HG02610 (cell line): Measurements from ENCODE around the gene TAS2R16.

Experiments
- ATAC-seq: cut with Tn5 transposase; IDR thresholded peaks from one replicate; pipeline ENCODE4 v1.9.1; 2021; ENCODE audit warnings: mild to moderate bottlenecking, moderate library complexity; ENCODE audit not compliant: unreplicated experiment

TAS2R16 gene

GRCh38 chr7:122995600-122995999 is at the start of gene TAS2R16:
TSS of gene TAS2R16 (minus strand) at chr7:122995700. CDS start at chr7:122995634, 66 bp downstream.
- no peak for ATAC-seq

DNA sequence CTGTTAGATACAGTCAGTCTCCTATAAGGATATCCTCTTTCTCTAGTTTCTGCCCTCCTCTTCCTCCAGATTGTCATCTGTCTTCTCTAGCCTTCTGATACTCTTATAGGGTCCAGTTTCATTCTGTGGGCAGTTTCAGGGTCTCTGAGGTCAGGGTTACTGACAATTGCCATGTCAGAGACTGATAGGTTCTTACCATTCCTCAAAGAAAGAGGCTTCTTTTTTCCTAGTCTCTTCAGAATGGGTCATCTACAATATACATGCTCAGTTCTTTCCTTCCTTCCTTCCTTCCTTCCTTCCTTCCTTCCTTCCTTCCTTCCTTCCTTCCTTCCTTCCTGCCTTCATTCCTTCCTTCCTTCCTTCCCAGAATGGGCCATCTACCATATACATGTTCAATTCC is 48.1 kb upstream of the TAS2R16 start:
- ATAC-seq: no peak

DNA sequence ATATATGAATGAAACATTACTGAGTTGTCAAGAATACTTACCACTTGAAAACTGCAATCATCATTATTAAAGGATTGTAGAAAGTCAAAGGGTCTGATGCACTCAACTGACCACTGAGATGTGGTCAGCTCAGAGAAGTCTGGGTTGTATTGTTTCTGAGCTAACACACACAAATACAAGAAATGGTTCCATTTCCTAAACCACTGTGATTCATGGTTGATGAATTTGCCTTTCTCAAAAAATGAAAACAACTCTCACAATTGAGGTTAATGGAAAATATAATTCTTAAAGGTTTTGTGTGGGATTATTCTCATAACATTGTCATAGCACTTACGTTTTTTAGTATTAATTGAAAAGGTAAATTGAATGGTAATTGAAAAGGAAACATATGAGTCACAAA is 45.6 kb upstream of the TAS2R16 start:
- ATAC-seq: no peak

- ATAC-seq: no peak
These were observed 43.8 kb upstream of the TAS2R16 start for GRCh38 chr7:123039269-123039668.

GRCh38 chr7:123034106-123034505 is 38.6 kb upstream of the TAS2R16 start:
- no peak for ATAC-seq

GRCh38 chr7:123030631-123031030 is 35.1 kb upstream of the TAS2R16 start:
- no peak for ATAC-seq

DNA sequence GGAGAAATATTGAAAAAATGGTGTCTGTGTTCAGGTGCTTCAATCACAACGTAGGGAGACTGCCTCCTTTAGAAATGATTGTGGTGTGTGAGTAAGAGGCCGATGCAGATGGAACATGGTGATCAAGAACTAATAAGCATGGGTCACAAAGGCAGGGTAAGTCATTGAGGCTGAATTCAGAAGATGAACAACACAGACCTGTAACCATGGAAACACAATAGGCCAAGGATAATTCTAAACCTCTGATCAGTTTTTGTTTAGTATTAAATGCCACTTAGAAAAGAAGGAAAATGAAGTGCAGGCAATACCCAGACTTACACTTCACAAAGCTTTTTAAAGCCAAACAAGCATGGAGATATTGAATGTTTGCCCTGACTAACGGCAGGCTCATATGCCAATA is 32.8 kb upstream of the TAS2R16 start:
- no peak for ATAC-seq

- ATAC-seq: no peak
These were observed 30.8 kb upstream of the TAS2R16 start for GRCh38 chr7:123026251-123026650.

DNA sequence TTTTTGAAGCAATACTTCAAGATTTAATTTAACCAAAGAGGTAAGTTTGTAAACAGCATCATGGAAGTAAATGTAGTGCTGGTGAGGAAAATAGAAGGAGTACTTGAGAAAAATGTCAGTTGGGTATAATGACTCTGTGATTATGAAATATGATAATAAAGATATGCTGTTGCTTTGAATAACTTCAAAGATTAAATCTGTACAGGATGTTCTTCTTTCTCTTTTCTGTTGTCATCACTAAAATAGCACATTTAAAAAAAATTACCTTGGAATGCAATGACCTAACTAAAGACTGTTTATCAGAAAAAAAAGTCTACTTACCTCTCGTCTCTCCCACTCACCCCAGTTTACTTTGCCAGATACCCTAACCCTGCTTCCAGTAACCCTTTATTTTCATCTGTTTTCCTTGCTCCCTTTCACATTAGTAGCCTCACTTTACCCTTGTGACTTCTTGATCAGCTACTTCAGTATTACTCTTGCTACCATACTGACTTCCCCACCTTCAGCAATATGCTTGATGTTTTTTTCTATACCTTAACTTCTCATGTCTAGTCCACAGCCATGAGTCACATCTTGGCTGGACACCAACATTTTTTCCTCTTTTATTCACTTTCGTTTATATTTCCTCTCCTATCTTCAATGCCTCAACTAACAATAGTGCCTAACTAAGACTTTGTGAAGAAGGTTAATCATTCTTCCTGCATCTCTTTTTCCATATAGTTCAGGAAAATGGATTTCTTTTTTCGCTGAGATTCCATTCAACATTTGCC is 29.7 kb upstream of the TAS2R16 start:
- ATAC-seq: no peak

DNA sequence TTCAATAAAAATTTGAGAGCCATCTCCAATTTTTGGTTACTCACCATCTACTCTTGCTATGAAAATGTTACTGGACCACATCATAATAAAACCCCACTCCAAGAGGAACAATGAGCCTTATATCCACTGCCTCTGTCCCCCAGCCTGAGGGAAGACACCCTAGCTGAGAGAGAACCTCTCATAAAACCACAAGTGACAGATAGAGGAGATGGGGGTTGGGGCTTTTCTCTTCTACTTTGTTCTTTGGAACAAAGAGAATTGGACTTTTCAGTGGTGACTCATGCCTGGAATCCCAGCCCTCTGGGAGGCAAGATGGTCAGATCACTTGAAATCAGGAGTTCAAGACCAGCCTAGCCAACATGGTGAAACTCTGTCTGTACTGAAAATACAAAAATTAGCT is 27.6 kb upstream of the TAS2R16 start:
- no peak for ATAC-seq

DNA sequence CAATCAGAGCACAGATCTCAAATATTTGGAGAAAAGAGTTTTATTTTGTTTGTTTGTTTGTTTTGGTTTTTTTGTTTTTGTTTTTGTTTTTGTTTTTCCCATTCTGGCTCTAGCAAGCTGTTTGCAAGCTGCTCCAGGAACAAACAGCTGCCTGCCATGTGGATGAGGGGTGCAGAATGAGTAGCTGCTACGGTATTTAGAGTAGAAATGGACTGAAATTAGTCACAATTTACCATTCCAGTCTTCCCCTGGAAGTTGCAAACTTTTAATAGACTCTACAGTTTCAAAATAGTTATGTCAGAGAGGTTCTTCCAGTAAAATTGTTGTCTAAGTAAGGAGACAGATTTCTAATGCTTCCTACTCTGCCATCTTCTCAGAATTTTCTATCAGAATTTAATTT is 27.1 kb upstream of the TAS2R16 start:
- ATAC-seq: no peak

- no peak for ATAC-seq
These were observed 16.9 kb upstream of the TAS2R16 start for GRCh38 chr7:123012435-123012834.

DNA sequence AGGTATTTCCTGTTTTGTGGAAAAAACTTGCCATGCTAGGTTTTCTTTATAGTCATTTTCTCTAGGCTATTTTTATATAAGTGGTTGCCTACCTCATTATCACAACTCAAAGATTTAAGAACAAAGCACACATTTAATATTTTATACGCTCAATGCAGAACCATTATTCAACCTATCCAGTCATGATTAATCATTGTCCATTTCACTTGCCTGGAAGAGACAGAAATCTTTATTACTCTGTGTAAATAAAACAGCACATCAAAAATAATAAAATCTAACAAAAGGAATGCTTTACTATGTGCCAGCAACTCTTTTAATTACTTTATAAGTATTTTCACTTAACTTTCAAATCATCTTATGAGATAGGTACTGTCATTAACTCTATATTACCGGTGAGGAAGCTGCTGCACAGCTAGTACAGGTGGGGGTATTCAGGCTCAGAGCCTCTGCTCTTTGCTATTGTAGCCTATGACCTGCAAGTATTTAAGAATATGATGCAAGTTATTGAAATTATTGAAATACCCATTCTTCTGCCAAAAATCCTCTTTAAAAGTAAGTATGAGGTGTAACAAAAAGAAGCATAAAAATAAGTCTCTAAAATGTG is 16.4 kb upstream of the TAS2R16 start:
- ATAC-seq: no peak

GRCh38 chr7:123004931-123005330 is 9.4 kb upstream of the TAS2R16 start:
- no peak for ATAC-seq

- ATAC-seq: no peak
These were observed 8.1 kb upstream of the TAS2R16 start for GRCh38 chr7:123003539-123004126.

DNA sequence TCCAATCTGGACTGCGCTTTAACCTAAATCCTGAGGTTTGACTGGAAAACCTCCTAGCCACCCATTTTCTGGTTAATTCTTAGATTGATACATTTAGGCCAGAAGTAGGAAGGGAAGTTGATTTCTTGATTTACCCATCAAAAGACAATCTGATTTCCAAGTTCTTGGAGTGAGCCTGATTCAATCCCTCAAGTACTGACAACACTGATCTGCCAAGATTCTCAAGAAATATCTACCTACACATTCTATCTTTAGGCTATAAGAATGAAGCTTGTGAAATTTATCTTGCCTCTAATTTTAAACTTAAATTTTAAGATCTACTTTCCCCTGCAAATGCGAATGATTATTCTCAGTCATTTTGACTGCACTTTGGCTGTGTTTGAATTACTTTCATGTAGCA is 5.9 kb downstream of the TAS2R16 start:
- ATAC-seq: no peak

DNA sequence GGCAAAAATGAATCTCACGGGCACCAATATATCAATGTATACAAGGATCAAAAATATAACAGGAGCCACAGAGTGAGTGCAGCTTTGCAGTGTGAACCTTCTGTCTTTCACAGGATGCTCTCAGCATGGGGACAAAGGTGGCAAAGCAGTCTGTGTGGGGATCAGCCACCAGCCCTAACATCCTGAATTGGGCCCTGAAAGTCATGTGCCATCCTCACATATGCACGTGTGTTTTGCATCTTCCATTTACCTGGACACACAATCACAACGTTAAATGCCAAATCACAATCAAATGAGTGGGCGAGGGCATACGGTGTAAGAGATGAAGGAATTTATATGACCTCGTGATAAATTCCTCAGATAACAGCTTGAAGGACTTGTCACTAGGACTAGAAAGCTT is 6.5 kb downstream of the TAS2R16 start:
- no peak for ATAC-seq

- no peak for ATAC-seq
These were observed 7.2 kb downstream of the TAS2R16 start for GRCh38 chr7:122988333-122988732.

DNA sequence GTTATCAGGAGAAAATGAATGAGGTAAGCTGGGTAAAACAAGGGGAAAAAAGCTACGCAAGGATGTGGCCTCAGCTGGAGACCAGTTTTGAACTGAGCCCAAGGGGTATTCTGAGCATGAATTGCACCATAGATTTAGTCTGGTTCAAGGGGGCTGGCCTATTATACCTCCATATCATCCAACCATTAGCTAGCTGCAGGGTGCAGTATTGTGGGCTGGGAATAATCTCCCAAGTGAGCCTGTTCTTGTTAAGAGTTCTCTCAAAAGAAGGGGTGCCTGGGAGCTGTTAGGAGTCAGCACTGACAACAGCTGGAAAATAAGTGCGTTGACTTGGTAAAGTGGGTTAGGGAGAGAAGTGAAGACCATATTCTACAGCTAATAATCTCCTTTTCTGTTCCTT is 8.0 kb downstream of the TAS2R16 start:
- ATAC-seq: no peak

- ATAC-seq: no peak
These were observed 11.5 kb downstream of the TAS2R16 start for GRCh38 chr7:122984021-122984420.

DNA sequence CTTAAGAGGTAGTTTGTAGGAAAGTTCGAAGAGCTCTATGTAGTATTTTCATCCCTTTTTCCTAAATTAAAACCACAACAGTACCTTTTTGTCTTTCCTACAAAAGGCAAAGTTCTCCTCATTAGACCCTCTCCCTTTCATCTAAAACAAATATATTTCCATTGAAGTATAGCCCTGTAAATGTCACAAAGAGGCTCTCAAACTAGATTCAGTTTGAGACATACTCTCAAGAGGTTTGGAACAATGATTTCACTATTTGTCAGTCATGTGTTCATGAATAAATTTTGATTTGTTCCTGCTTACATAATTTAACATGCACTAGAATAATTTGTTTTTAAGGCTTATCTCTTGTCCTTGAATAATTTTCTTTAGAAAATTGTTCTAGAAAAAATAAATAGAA is 12.2 kb downstream of the TAS2R16 start:
- ATAC-seq: no peak

DNA sequence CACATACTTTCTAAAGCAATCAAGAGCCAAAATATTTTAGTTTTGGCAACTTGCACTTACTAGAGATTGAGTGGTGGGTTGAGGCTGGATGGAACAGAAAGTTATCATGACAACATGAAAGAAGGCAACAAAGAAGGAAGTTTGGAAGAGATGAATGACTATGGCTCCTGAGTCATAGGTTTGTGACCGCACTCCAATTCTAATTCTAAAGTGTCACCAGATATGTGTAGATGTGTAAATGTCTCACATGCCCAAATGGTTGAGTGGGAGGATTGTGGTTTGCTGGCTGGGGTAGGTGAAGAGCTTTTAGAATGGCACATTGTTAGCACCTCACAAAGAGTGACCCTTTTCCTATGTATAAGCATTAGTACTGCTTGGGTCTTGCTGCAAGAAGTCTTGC is 20.2 kb downstream of the TAS2R16 start:
- ATAC-seq: no peak
